GM18526 (cell line): Measurements from ENCODE around the gene SH3GL2.

Source experiments
- POLR2A ChIP-seq: IDR thresholded peaks from 3 replicates; pipeline ENCODE4 v1.6.1; 2011; ENCODE audit not compliant: insufficient read length; ENCODE audit errors: extremely low read depth

The SH3GL2 gene

DNA sequence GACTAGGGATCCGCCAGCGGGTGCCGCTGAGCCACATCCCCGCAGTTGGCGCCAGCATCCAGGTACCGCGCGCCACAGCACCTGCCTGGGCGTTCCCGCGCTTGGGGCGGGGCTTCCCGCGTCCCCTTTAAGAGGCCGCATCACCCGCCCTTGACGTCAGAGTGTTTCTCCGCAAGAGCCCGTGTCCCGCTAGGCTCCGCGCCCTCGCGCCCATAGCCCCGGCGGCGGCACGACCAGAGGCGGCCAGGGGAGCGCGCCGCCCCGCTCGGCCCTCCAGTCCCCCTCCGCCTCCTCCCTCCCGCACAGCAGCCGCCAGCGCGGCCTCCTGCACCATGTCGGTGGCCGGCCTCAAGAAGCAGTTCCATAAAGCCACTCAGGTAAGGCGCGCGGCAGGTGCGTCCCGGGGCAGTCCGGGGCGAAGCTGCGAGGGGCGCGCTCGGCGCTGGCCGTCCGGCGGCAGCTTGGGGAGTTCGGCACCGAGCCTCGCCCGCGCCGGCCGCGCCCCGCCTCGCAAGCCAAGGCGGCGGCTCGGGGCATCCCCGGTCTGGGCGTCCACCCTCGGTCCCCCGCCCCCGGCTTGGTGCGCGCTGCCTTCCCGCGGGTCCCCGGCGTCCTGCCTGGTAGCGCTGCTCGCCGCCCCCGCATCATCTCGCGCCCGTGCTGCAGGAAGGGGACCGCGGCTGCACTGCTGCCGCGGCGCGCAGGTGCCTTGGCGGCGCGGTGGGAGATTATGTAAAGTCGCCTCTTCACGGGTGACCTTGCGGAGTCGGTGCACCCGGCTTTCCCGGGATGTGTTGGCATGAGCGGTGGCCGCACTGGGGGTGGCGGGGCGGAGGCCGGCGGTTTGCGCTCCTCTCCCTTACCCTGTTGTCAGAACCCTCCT, at the start of gene SH3GL2:
TSS of gene SH3GL2 (plus strand) at position 156 of the 883 bp plus-strand sequence.
- no peak for TF ChIP-seq POLR2A

DNA sequence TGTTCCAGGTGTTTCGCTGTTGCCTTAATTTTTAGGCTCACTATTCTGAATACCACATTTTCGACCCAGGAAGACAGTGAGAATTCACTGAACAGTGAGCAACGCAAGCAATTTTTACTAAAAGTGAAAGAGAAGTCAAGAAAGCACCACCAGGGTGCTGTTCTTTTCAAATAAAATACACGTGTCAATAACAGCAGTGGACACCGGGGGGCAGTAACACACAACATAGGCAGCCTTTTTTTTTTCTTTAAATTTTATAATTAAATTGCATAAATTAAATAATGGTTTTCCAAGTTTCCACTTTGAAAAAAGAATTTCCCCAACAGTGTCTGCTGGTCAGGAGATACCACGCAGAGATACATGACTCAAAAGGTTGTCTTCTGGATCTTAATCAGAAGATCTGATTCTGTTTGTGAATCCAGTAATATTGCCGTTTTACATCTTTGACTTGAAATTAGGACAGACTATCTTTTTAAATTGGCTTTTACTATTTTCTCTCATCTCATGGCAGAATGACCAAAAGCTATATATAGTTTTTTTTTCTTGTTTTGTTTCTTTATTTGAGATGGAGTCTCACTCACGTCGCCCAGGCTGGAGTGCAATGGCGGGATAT, 47.1 kb upstream of the SH3GL2 start:
- no peak for TF ChIP-seq POLR2A

DNA sequence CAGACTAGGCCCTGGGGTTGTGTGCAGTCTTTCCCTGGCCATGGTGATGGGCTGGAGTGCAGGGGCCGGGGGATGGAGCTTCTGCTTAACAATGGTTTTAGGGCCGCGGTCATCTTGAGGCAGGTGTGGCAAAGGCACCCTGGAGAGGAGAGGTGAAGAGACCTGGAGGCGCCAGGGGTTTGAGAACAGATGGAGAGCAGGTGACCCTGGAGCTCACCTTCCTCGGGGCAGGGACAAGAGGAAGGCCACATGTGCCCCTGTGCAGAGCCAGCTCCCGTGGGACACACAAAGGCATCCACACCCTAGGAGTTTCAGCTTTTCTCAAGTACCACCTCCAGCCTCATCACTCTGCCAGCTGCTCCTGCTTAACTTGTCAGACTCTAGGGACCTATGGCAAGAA, 46.4 kb upstream of the SH3GL2 start:
- no peak for TF ChIP-seq POLR2A

DNA sequence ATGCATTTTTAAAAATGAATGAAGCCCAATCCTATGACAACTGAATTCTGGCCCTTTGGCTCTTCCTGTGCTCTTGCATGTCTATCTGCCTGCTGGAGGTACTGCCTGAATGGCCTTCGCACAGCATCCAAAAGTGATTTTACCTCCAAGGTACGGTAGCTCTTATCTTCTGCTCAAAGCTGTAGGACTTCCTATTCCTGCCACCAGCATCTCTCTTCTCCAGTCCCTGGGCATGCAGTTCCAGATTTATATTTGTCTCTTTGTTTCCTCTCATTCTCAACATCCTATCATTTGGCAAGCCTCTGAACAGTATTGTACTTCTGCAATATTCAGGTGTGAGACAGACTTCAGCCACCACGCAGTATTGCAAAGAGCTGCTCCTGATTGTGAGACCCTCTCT, 43.7 kb upstream of the SH3GL2 start:
- no peak for TF ChIP-seq POLR2A

DNA sequence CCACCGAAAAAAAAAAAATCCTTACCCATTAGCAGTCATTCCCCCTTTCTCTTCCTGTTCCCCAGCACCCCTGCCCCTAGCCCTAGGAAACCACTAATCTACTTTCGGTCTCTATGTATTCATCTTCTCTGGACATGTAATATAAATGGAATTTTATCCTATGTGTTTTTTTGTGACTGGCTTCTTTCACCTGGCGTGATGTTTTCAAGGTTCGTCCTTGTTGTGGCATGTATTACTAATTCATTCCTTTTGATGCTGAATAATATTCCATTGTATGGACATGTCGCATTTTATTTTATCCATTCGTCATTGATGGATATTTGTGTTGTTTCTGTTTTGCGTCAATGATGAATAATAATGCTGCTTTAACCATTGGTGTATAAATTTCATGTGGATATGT, 42.8 kb upstream of the SH3GL2 start:
- TF ChIP-seq POLR2A = no peak

DNA sequence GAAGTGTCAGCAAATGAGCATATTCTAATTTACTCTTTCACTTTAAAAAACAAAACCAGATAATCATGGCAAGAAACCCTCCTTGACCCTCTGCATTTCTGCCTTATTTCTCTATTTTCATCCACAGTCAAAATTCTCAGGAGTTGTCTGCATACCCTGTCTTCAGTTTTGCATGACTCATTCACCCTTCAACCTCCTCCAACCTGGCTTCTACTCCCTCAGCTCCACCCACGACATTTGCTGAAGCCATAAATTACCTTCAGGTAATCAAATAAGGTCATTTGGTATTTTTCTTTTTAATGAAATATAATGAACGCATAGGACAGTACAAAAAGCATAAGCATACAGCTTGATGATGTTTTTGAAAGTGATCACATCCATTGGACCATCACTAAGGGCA, 27.8 kb upstream of the SH3GL2 start:
- TF ChIP-seq POLR2A = no peak

DNA sequence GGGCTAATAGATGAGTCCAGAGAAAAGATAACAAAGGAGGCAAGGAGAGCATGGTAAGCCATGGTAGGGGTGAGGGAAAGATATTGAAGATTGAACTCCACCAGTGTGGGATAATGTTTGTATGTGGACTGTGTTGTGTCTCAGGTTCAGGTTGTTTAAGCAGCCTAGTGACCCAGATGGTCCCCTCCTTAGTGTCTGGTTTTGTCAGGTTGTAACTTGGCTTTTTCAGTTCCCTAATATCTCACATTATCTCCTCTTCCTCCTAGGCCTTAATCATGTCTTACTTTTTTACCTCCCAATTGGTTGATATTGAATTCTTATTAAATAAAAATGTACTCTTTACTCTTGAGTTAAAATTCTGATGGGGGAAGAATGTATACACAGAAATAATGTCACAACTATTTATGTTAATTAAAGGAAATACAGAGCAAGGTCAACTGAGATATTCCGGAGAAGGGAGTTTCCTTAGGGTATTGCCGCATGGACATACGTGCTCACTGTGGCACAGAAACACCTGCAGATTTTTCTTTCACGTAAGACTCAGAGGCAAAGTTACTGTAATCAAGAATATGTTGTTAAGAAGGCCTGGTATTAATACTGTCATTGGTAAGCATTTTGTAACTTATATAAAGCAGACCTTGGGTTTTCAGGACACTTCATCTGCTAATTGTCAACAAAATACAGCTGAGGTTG, 23.4 kb upstream of the SH3GL2 start:
- no peak for TF ChIP-seq POLR2A

DNA sequence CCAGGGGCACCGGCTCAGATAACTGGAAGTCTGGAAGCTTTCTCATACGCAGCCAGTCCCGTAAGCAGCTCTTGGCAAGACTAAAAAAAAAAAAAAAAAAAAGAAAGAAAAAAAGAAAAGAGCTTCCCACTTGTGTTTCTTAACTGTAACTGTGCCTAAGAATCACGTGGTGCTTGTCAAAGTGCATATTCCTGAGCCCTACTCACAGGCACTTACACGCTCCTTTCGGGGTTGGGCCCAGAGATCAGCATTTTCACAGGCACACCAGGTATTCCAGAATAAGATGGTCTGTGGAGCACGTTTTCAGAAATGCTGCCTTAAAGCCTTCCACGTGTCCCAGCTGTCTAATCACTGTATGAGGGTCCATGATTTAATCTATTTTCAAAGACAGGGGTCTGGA, 22.6 kb upstream of the SH3GL2 start:
- no peak for TF ChIP-seq POLR2A

DNA sequence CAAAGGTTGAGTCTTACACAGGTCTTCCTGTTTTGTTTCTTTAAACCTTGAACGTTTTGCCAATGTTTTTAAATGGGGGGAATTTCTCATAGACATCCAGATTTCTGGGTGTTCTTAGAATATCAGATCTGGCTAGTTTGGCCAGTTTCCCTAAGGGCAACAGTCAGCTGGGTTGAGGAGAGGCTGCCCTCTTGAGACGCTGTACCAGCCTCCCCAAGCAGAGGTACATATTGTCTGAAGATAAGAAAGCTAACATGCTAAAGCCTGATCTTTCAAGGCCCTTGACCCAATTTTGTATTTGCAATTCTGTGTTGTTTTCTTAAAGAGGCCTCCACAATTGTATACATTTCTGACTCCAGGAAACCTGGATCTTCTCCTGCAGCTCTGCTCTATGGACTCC, 21.9 kb upstream of the SH3GL2 start:
- TF ChIP-seq POLR2A = no peak

DNA sequence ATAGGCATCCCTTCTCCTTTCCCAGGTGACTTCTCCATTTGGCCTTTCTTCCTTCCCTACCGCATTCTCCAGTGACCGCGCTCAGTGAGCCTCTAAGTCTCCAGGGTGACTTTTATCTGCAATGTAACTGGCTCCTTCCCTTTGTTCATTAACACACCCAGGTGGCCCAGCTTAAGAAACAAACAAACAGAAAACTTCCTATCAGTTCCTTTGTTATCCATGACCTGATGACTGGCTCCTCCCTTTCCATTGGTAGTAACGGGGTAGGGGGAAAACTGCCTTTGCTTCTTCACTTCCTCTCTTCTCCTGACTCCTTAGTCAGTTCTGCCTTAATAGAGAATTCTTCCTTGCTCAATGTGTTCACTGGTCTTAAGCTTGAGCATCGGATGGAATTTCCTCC, 7.0 kb upstream of the SH3GL2 start:
- TF ChIP-seq POLR2A = no peak

DNA sequence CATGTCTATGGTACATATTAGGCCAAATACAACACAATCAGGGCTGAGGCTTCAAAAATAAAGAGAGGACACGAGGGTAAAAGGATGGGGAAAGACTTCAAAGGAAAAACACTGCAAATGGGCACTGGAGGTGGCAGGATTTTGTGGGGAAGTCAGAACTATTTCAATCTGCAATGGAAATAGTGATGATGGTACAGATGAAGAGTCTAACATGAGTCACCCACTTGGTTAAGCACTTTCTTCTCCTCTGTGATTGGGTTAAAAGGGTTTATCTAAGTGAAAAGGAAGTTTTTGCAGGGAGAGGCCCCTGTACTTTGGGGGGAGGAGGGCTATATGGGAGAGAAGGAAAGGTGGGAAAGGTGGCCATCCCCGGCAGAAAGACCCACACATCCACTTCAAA, 4.5 kb upstream of the SH3GL2 start:
- no peak for TF ChIP-seq POLR2A

DNA sequence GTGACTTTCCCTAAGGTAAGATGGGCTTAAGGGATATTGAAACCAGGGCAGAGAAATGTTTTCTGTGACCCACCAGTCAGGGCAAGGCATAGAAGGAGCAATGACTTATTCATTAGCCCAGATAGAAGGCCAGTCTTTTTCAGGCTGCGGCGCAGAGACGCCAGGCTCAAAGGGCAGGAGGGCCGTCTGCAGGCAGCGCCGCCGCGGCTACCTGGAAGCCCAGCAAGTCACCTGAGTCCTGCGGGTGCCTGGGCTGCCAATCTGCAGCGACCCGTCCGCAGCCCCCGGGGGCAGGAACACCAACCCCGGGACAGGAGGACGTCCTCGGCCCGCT, 322 bp upstream of the SH3GL2 start:
- no peak for TF ChIP-seq POLR2A

DNA sequence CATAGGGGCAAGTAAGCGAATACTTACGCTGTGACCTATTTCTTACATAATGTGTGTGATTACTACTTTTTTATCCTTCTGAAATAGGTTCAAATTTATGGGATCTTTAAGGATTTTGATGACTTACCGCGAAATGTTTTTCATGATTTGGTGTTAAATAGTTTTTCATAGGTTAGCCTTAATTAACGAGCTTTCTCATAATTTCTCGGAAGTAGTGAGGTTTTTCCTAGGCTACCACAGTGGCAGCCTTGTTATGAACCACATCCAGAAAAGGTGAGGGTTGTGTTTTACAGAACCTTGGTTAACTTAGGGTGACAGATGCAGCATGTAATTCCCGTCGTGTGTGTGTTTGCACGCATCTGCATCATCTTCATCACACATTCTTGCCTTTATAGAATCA, 1.3 kb downstream of the SH3GL2 start:
- no peak for TF ChIP-seq POLR2A

DNA sequence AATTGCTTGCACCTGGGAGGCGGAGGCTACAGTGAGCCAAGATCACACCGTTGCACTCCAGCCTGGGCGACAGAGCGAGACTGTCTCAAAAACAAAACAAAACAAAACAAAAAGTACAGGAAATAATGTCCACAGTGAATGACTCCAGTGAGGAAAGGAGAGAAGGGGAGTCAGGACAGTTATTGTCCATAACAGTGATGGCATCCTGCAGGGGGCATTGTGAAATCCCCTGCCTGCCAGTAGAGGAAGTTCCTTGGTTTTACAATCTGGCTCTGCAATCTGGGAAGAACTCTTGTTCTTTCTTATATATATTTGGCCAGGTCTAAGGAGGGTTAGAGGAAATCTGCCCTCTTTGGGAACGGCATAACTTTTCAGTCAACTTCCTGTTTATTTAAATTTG, 8.2 kb downstream of the SH3GL2 start:
- no peak for TF ChIP-seq POLR2A

DNA sequence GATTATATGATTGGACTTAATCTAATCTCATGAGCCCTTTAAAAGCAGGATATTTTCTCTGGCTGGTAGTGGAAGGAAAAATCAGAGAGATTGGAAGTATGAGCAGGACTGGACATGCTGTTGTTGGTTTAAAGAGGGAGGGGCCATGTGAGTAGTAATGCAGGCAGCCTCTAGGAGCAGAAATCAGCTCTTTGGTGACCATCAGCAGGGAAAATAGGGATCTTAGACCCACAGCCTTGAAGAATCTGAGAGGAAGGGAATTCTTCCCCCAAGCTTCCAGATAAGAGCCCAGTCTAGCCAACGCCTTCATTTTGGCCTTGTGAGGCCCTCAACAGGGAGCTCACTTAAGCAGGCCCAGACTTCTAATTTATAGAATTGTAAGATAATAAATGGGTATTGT, 9.5 kb downstream of the SH3GL2 start:
- TF ChIP-seq POLR2A = no peak

DNA sequence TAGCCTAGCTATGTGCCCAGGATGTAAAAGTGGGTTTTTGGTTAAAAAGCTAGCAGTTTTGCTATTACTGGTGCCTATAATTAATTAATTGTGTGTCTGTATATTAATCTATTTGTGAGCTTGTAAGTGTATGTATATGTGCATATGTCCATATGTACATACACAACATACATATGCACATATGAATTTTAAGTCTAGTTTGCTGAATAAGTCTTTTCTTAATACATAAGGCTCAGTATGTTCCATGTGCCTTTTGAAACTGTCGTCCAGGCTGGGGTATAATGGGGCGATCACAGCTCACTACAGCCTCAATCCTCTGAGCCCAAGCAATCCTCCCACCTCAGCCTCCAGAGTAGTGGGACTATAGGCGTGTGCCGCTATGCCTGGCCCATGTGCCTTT, 10.1 kb downstream of the SH3GL2 start:
- no peak for TF ChIP-seq POLR2A
